Duodenal mucosa (tissue), 2 donors: ENCODE measurements around the gene PIK3AP1.

Experiments used
- H3K27ac ChIP-seq: one replicate; pipeline ENCODE4 v1.7.0; 2013; ENCODE audit warnings: low read depth, low read length
- H3K27me3 ChIP-seq, 2 donors: one replicate each; pipeline ENCODE4 v1.7.0; 2013; ENCODE audit warnings: low read length in 2 of 2, control low read depth in 1 of 2; ENCODE audit not compliant: insufficient read depth in 2 of 2, control insufficient read depth in 1 of 2
- H3K36me3 ChIP-seq, 2 donors: one replicate each; pipeline ENCODE4 v1.7.0; 2013; ENCODE audit warnings: low read length in 2 of 2, control low read depth in 1 of 2; ENCODE audit not compliant: insufficient read depth in 2 of 2, control insufficient read depth in 1 of 2
- H3K4me1 ChIP-seq, 2 donors: one replicate each; pipeline ENCODE4 v1.7.0; 2013; ENCODE audit warnings: low read length in 2 of 2, control low read depth in 1 of 2; ENCODE audit not compliant: insufficient read depth in 2 of 2, control insufficient read depth in 1 of 2
- H3K4me3 ChIP-seq, 2 donors: one replicate each; pipeline ENCODE4 v1.7.0; 2013; ENCODE audit warnings: low read length in 2 of 2, low read depth in 1 of 2
- H3K9ac ChIP-seq, 2 donors: one replicate each; pipeline ENCODE4 v1.7.0; 2013; ENCODE audit warnings: low read length in 2 of 2, low read depth in 1 of 2
- H3K9me3 ChIP-seq, 2 donors: one replicate each; pipeline ENCODE4 v1.7.0; 2013; ENCODE audit warnings: low read length in 2 of 2, control low read depth in 1 of 2; ENCODE audit not compliant: control insufficient read depth in 1 of 2

The PIK3AP1 gene

DNA sequence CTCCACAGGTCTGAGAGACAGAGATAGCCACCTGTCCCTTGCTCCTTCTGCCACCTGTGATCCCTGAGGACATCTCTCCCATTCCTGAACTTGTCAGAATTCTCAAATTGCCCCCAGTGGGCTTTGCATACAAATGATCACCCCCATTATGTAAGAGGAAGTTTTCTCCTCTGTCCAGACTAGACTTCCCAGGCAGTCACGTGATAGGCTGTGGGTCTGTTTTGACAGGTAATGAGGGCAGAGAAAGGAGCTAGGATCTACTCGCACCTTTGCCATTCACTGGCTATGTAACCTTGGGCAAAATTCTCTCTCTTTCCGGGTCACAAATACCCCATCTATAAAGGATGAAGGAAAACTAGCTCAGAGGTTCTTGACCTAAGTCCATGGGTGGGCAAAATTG lies 112.1 kb downstream of the PIK3AP1 start:
- Histone ChIP-seq H3K9me3 (no peaks in the 10 kb centered on the region), H3K4me3 (no peak overlapping the region), H3K27ac (no peak overlapping the region), H3K9ac (no peak overlapping the region), H3K4me1 (peaks cover 43 to 44% of the 10 kb centered on the region in 2 donors), H3K27me3 (no peaks in the 10 kb centered on the region), H3K36me3 (no peaks in the 10 kb centered on the region)

DNA sequence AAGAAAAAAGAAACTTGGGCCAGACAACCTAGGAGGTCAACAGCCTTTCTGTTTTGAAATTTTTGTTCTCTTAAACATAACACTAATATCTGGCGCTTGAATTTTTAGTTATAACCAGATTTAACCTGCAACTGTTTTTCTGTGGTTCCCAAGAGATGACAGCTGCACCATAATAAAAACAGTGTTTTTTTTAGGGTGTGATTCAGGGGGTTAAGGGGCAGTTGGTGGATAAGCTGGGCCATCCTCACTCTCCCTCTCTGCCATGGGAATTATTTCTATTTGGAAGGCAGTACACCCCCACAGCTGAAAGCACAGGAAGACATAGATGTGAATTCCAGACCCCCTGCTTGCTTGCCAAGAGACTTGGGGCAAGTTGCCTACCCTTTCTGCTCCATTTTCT lies 113.4 kb downstream of the PIK3AP1 start:
- Histone ChIP-seq H3K4me3 (no peak overlapping the region), H3K27me3 (no peaks in the 10 kb centered on the region), H3K36me3 (no peaks in the 10 kb centered on the region), H3K9me3 (no peaks in the 10 kb centered on the region), H3K27ac (no peak overlapping the region), H3K9ac (no peak overlapping the region), H3K4me1 (peaks cover 39 to 48% of the 10 kb centered on the region in 2 donors)

DNA sequence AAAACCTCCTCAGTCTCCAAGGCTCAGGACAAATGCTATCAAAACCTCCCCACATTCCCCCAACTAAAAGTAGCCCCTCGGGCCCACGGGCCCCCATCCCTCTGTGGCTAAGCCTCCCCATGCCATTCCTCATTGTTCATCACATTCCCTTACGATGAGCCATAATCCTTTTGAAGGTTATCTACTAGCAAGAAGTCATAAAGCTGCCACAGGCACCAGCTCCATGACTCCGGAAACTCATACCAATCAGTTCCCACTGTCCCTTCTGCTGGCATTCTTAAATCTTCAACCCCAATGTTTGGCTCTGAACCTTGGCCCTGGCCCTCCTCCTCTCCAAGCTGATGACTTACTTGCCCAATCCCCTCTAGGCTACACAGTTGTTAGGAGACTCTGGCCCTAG lies 114.1 kb downstream of the PIK3AP1 start:
- Histone ChIP-seq H3K9me3 (no peaks in the 10 kb centered on the region), H3K27ac (no peak overlapping the region), H3K4me1 (peaks cover 33 to 46% of the 10 kb centered on the region in 2 donors), H3K36me3 (no peaks in the 10 kb centered on the region), H3K9ac (no peak overlapping the region), H3K4me3 (no peak overlapping the region), H3K27me3 (no peaks in the 10 kb centered on the region)

DNA sequence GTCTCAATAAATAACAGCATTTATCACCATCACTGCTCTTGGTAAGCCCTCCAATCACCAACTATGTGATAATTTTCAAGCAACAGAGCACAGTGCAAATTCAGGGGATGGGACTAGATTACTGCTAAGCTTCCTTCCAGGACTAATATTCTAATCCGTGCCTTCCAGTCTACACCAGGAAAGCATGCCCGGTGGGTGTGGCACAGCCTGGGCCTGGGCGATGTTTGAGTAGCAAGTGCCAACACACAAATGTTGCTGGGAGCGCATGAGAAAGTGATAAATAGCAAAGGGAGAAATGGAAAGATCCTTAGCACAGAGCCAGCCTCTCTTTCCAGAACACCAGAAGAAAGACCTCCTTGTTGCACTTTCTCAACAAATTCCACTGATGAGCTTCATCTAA lies 120.0 kb downstream of the PIK3AP1 start:
- Histone ChIP-seq H3K27ac (no peak overlapping the region), H3K4me1 (peaks cover 18 to 37% of the 10 kb centered on the region in 2 donors), H3K4me3 (no peak overlapping the region), H3K9ac (no peak overlapping the region), H3K36me3 (no peaks in the 10 kb centered on the region), H3K9me3 (no peaks in the 10 kb centered on the region), H3K27me3 (no peaks in the 10 kb centered on the region)

DNA sequence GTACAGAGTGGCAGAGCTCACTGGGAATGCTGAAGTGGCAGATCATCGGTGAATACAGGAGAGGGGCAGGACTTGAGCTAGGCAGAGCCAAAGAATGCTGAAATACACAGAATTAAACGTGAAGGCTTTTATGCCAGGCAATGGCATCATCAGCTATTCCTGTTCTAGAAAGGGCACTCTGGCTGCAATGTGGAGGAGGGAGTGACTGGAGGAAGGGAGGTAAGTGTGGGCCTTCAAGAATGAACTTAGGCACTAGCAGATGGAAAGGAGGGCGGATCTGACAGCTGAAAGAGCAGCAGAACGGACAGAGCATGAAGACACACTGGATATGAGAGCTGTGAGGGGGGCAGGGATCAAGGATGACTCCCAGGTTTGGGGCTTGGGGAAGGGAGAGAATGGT lies 121.5 kb downstream of the PIK3AP1 start:
- no peaks in the 10 kb centered on the region for H3K36me3 ChIP-seq

DNA sequence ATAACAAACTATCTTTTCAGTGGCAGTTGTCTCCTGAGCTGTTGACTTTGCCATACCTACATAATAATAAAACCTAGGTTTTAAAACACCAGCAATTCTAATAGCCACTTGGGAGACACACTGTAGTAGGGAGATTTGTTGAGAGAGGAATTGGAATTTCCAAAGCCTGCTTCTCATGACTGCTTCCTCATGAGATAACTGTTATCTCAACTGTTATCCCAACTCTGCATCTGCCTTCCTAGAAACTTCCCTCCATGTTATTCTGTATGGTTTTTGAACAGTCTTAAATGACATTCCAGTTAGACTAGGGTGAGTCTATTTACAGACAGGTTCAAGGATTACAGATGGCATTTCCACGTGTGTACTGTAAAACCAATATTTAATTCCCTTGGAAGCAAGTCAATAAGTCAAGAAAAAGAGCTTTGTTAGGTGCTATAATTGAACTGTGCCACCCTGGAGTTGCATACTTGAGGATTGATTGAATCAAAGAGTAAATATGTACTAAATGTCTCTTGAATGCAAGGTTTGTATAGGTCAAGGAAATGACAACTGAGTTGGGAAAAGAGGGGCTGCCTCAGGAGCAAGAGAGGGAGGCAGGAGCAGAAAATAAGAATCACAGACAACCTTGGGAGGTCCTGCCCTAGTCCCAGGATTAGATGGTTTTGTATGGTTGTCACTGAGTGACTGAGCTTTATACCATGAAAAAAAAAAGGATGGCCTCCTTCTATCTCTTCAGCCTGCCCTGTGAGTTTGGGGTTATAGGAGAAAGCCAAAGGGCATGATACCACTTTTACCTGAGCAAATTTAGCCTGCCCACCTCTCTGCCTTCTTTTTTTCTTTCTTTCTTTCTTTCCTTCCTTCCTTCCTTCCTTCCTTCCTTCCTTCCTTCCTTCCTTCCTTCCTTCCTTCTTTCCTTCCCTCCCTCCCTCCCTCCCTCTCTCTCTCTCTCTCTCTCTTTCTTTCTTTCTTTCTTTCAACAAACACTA lies 123.6 kb downstream of the PIK3AP1 start:
- H3K4me1 ChIP-seq, result peaks cover 18 to 30% of the 10 kb centered on the region in 2 donors

More for the DNA sequence above, 121.5 kb downstream of the PIK3AP1 start:
- H3K4me3 ChIP-seq, result no peak overlapping the region
- H3K27ac ChIP-seq, result no peak overlapping the region
- no peaks in the 10 kb centered on the region for H3K27me3 ChIP-seq
- H3K4me1 ChIP-seq, result peaks cover 18 to 37% of the 10 kb centered on the region in 2 donors
- H3K9ac ChIP-seq, result no peak overlapping the region
- H3K9me3 ChIP-seq, result no peaks in the 10 kb centered on the region

DNA sequence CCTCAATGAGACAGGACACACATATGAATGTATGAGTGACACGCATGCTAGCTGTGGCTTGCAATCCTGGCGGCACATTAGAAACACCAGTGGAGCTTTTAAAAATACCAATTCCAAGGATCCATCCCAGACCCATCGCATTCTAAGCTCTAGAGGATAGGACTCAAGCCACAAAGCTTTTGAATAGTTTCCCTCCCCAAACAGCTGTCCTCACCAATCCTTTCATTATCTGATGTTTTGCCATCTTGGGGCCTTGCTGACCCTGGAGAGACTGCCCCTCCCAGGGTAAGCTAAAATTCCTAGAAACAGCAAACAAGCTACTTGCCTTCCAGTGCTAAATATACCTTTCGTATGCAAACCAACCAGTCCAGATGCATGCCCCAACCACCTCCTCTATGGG lies 124.6 kb downstream of the PIK3AP1 start:
- H3K9ac ChIP-seq, result no peak overlapping the region
- H3K4me1 ChIP-seq, result peaks cover 18 to 29% of the 10 kb centered on the region in 2 donors
- H3K27ac ChIP-seq, result no peak overlapping the region
- no peaks in the 10 kb centered on the region for H3K9me3 ChIP-seq
- H3K36me3 ChIP-seq, result no peaks in the 10 kb centered on the region
- no peaks in the 10 kb centered on the region for H3K27me3 ChIP-seq
- H3K4me3 ChIP-seq, result no peak overlapping the region

More for the DNA sequence above, 123.6 kb downstream of the PIK3AP1 start:
- no peak overlapping the region for H3K4me3 ChIP-seq
- H3K36me3 ChIP-seq, result no peaks in the 10 kb centered on the region
- H3K9me3 ChIP-seq, result no peaks in the 10 kb centered on the region
- no peak overlapping the region for H3K27ac ChIP-seq
- H3K27me3 ChIP-seq, result no peaks in the 10 kb centered on the region
- no peak overlapping the region for H3K9ac ChIP-seq

DNA sequence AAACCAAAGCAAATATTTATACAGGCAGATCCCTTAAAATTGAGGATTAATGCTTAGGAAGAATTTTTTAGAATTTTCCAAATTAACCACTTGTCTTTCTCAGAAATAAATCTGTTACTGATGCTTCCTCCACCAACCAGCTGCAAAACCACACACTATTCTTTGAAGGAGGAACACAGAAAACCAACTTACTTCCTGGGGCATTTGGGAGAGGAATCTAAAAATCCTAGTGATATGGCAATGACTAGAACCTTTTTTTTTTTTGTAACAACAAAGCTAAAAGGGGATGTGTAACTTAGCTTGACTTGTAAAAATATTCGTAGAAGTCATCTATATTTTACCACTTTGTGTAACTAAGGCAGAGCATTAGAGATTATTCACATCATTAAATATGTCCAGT lies 128.4 kb downstream of the PIK3AP1 start:
- Histone ChIP-seq H3K4me1 (peaks cover 25 to 33% of the 10 kb centered on the region in 2 donors), H3K27me3 (no peaks in the 10 kb centered on the region), H3K4me3 (no peak overlapping the region), H3K9me3 (no peaks in the 10 kb centered on the region), H3K9ac (no peak overlapping the region), H3K27ac (no peak overlapping the region), H3K36me3 (no peaks in the 10 kb centered on the region)

DNA sequence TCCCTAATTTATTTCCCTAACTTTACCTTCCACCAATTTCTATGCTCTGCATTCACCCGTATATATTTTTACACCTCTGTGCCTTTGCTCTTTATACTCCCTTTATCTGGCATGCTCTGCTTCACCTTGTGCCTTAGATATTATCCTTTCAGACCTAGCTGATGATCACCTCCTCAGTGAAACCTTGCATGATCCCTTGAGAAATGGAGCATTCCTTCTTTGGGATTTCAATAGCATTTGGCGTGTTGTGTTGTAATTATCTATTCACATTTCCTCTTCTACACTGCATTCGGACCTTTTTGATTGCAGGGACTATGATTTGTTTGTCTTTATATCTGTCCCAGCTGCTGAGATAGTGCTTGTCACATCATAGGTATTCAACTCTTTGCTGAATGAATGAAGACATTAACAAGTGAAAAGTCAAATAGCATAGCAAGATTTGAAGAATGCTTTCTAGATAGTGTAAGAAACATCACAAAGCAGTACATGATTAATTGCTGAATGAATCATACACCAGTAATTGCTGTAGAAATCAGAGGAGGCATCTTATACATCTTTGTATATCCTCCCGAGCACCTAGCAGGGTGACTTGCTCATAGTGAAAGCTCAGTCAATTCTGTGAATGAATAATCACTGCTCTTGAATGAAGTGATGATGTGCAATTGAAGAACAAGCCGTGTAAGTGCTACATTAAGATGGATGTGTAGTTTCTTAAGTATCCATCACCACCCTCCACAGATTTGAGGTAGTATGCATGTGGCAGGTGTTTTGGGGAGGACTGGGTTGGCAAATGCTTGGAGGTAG lies 131.5 kb downstream of the PIK3AP1 start:
- Histone ChIP-seq H3K4me1 (peaks cover 28 to 39% of the 10 kb centered on the region in 2 donors), H3K9ac (no peak overlapping the region), H3K4me3 (peak overlapping the region in 1 of 2 donors; percentile 12), H3K9me3 (no peaks in the 10 kb centered on the region), H3K27ac (no peak overlapping the region), H3K36me3 (no peaks in the 10 kb centered on the region), H3K27me3 (no peaks in the 10 kb centered on the region)

DNA sequence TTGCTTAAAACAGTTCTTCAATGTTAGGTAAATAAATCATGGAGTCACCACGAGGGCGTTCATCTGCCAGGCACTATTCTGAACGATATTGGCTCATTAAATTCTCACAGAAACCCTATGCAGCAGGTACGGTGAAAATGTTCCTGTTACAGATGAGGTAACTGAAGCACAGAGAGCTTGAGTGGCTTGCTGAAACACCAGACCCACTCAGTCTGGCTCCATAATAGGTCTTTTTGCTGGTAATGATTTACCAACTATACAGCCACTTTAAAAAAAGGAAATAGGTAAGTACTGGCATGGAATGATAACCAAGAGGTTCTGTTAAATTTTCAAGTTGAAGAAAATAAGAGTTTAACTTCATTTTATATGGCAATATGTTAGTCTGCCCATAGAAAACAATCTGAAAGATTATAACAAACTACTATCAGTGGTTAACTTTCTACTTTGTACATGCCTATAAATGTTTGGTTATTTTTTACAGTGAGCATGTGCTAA lies 132.2 kb downstream of the PIK3AP1 start:
- H3K4me1 ChIP-seq, result peaks cover 35 to 44% of the 10 kb centered on the region in 2 donors
- peak overlapping the region; percentile 87 to 95 for H3K9ac ChIP-seq
- H3K27ac ChIP-seq, result peak overlapping the region; percentile 64
- peak overlapping the region; percentile 73 to 75 for H3K4me3 ChIP-seq
- no peaks in the 10 kb centered on the region for H3K9me3 ChIP-seq
- H3K27me3 ChIP-seq, result no peaks in the 10 kb centered on the region
- H3K36me3 ChIP-seq, result no peaks in the 10 kb centered on the region
